A673 (cell line): ENCODE measurements around the gene NDUFS1. TPM values are rescaled to one million over a fixed set of nuclear protein-coding genes. Genes with fewer than 3 reads are reported as not detected.

Experiments used
- BruUV-seq: library from RNA; stranded (reverse); fragments of 400-500 nt; replicated peaks from 2 replicates; lab custom pipeline; 2021; lab: Mats Ljungman, UMichigan
- CTCF ChIA-PET: fragments of 300-600 bp; sonication (Branson Sonifier 250); formaldehyde crosslinking; loops from one replicate; lab custom pipeline; 2022; ENCODE audit warnings: antibody characterized with exemption; lab: Charles Lee
- POLR2A ChIA-PET: fragments of 300-600 bp; sonication (Branson Sonifier 250); formaldehyde crosslinking; loops from one replicate; lab custom pipeline; 2022; ENCODE audit warnings: antibody characterized with exemption; ENCODE audit not compliant: low non-redundant PET; lab: Charles Lee
- DNase-seq: peaks from one replicate; pipeline ENCODE4 v3.0.0-alpha.2; 2015; ENCODE audit warnings: low spot score
- H3K27ac ChIP-seq: fragments of 200-600 bp; sonication (generic); 2 replicates; pipeline ENCODE4 v1.5.1; 2016; ENCODE audit warnings: mixed run types, low read depth, mild to moderate bottlenecking, mixed read lengths, antibody characterized with exemption, low read length; ENCODE audit not compliant: poor library complexity, severe bottlenecking
- H3K27me3 ChIP-seq: fragments of 200-600 bp; sonication (generic); replicated peaks from 2 replicates; pipeline ENCODE4 v1.6.1; 2017; ENCODE audit warnings: mixed run types, low read depth, mild to moderate bottlenecking, mixed read lengths, antibody characterized with exemption, low read length; ENCODE audit not compliant: insufficient read depth, poor library complexity
- H3K36me3 ChIP-seq: fragments of 200-600 bp; sonication (generic); 2 replicates; pipeline ENCODE4 v1.6.1; 2016; ENCODE audit warnings: mixed run types, mild to moderate bottlenecking, mixed read lengths, antibody characterized with exemption, low read length; ENCODE audit not compliant: insufficient read depth, poor library complexity, severe bottlenecking
- H3K4me1 ChIP-seq: fragments of 200-600 bp; sonication (generic); 2 replicates; pipeline ENCODE4 v1.6.1; 2017; ENCODE audit warnings: mixed run types, mild to moderate bottlenecking, mixed read lengths, antibody characterized with exemption, low read length; ENCODE audit not compliant: insufficient read depth, poor library complexity, severe bottlenecking
- H3K4me3 ChIP-seq: fragments of 200-600 bp; sonication (generic); 2 replicates; pipeline ENCODE4 v1.5.1; 2016; ENCODE audit warnings: low read depth, mixed run types, mild to moderate bottlenecking, mixed read lengths, low read length; ENCODE audit not compliant: poor library complexity, severe bottlenecking
- H3K9me3 ChIP-seq: fragments of 200-600 bp; sonication (generic); 2 replicates; pipeline ENCODE4 v1.6.1; 2016; ENCODE audit warnings: mixed run types, low read depth, mild to moderate bottlenecking, mixed read lengths, antibody characterized with exemption, low read length; ENCODE audit not compliant: poor library complexity, severe bottlenecking
- EZH2 ChIP-seq: fragments of 200-600 bp; sonication (generic); IDR thresholded peaks from 2 replicates; pipeline ENCODE4 v1.6.1; 2017; ENCODE audit warnings: borderline replicate concordance, low read depth, mild to moderate bottlenecking, mixed read lengths, antibody characterized with exemption, low read length; ENCODE audit not compliant: poor library complexity, severe bottlenecking
- intact Hi-C: fragments of 100-400 bp; cut with micrococcal nuclease; formaldehyde crosslinking; loops from one replicate; pipeline ENCODE4 v1.10.0; 2022; ENCODE audit not compliant: unreplicated experiment
- total RNA-seq: library from RNA; stranded (reverse); gene quantifications from 2 replicates; pipeline ENCODE4 v1.2.3, GENCODE V29; 2021
- TF ChIP-seq, protein P1 (sequence below): fragments of 300-800, 200-600 bp; sonication (generic); conservative IDR thresholded peaks from 2 replicates; pipeline ENCODE4 v1.5.1; 2017; ENCODE audit warnings: low read depth, mild to moderate bottlenecking, antibody characterized with exemption, low read length, moderate library complexity, mixed read lengths

NDUFS1 gene
- total RNA-seq, 1 experiment from 2014 or later = 134 TPM

DNA sequence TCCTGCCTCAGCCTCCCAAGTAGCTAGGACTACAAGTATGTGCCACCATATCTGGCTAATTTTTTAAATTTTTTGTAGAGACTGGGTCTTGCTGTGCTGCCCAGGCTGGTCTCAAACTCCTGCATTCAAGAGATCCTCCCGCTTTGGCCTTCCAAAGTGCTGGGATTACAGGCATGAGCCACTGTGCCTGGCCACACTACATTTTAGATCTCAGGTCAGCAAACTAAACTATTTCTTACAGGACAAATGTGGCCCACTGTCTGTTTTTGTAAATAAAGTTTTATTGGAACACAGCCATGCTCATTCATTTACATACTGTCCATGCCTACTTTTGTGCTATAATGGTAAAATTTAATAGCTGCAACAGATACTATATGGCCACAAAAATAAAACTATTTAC is 91.0 kb downstream of the NDUFS1 start:
- CTCF ChIA-PET = no interaction called here
- no TSS peak for BruUV-seq

More for the DNA sequence above, 91.0 kb downstream of the NDUFS1 start:
- Histone ChIP-seq H3K27me3 (no peaks in the 10 kb centered on the region), H3K27ac (no peak overlapping the region), H3K36me3 (no peaks in the 10 kb centered on the region), H3K9me3 (no peaks in the 10 kb centered on the region), H3K4me1 (no peaks in the 10 kb centered on the region), H3K4me3 (no peak overlapping the region)
- intact Hi-C loops = no loop called here
- TF ChIP-seq, protein P1, sequence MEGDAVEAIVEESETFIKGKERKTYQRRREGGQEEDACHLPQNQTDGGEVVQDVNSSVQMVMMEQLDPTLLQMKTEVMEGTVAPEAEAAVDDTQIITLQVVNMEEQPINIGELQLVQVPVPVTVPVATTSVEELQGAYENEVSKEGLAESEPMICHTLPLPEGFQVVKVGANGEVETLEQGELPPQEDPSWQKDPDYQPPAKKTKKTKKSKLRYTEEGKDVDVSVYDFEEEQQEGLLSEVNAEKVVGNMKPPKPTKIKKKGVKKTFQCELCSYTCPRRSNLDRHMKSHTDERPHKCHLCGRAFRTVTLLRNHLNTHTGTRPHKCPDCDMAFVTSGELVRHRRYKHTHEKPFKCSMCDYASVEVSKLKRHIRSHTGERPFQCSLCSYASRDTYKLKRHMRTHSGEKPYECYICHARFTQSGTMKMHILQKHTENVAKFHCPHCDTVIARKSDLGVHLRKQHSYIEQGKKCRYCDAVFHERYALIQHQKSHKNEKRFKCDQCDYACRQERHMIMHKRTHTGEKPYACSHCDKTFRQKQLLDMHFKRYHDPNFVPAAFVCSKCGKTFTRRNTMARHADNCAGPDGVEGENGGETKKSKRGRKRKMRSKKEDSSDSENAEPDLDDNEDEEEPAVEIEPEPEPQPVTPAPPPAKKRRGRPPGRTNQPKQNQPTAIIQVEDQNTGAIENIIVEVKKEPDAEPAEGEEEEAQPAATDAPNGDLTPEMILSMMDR = no peak
- TF ChIP-seq EZH2 = no peak
- no peak for DNase-seq
- POLR2A ChIA-PET = no interaction called here

Other genes starting within 250 kb of the NDUFS1 start
- 20.9 and 21.7 TPM in 2 replicates for gene INO80D, start 73.3 kb downstream of the NDUFS1 start, total RNA-seq
- gene EEF1B2, start 451 bp upstream of the NDUFS1 start, total RNA-seq = 565 and 629 TPM in 2 replicates
- gene ZDBF2, start 115.2 kb upstream of the NDUFS1 start, total RNA-seq = 0.75 and 1.8 TPM in 2 replicates